ENCODE measurements around the gene IL17RC. TPM values are rescaled to one million over a fixed set of nuclear protein-coding genes. Genes with fewer than 3 reads are reported as not detected.
A peak's percentile ranks its signal among the peaks of the same experiment; 100 is the strongest.

IL17RC gene
- total RNA-seq, 1 experiment from 2014 or later: 6.8 TPM

GRCh38 chr3:9915254-9916141 is 1.4 kb upstream of the IL17RC start:
- Mint-ChIP-seq H3K9me3 (no peaks in the 10 kb centered on the region; a peak in 2 of 5 replicates), H3K36me3 (ENCODE audit: insufficient read depth in 1 of 3, low read depth in 3 of 3) (peaks cover 0 to 5% (median 0%) of the 10 kb centered on the region in 3 experiments; a peak in 1 of 7 replicates), H3K4me1 (peaks cover 15 to 27% of the 10 kb centered on the region in 2 experiments), H3K27me3 (ENCODE audit: low read depth) (peaks cover 17% of the 10 kb centered on the region), H3K27ac (peak overlapping the region in 1 of 3 experiments; percentile 75; a peak in 1 of 7 replicates), H3K4me3 (peak overlapping the region; percentile 70 to 80)
- TF ChIP-seq CTCF (conservative IDR thresholded peaks at IDR 0.05): peak; percentile 31; the same call in 2 of the 3 replicates
- H2AFZ ChIP-seq (ENCODE audit: low read length): peak overlapping the region; percentile 49
- H3K14ac ChIP-seq (ENCODE audit: insufficient read depth, low read length): peak overlapping the region; percentile 74
- H3T11ph ChIP-seq (ENCODE audit: low read length): no peak overlapping the region
- H2BK12ac ChIP-seq (ENCODE audit: insufficient read length, low read depth, low read length): no peak overlapping the region
- H3K79me2 ChIP-seq (ENCODE audit: insufficient read depth, low read length): no peaks in the 10 kb centered on the region
- H3K27ac ChIP-seq (ENCODE audit: insufficient read length, low read depth, low read length): no peak overlapping the region
- H3K56ac ChIP-seq (ENCODE audit: insufficient read length, low read depth, low read length): no peak overlapping the region
- WGBS (ENCODE audit: extremely low coverage, insufficient read length, low lambda C conversion rate): no CpG with 5 or more reads among the region's 99 CpGs
- peaks cover 15% of the 10 kb centered on the region for H3K23me2 ChIP-seq (ENCODE audit: insufficient read length, low read depth, low read length, poor library complexity, severe bottlenecking)
- H2BK120ac ChIP-seq (ENCODE audit: low read depth, low read length, poor library complexity, severe bottlenecking): no peak overlapping the region
- H3K9ac ChIP-seq (ENCODE audit: extremely low read depth, insufficient read length, low read length): peak overlapping the region; percentile 17
- DNase-seq: peak; percentile 64
- peak overlapping the region; percentile 76 for H3K4me2 ChIP-seq (ENCODE audit: insufficient read depth, insufficient read length, low read length)
- H3K9me3 ChIP-seq (ENCODE audit: control insufficient read depth, low read depth, low read length): no peaks in the 10 kb centered on the region
- H4K20me1 ChIP-seq (ENCODE audit: control insufficient read depth, insufficient read depth, insufficient read length): no peaks in the 10 kb centered on the region
- no peak overlapping the region for H4K5ac ChIP-seq (ENCODE audit: insufficient read length, low read depth, low read length)
- no peak overlapping the region for H3K4ac ChIP-seq (ENCODE audit: low read depth, low read length)
- H3K79me1 ChIP-seq (ENCODE audit: insufficient read depth, low read depth, low read length, poor library complexity, severe bottlenecking): no peaks in the 10 kb centered on the region
- H3K18ac ChIP-seq (ENCODE audit: insufficient read length, low read depth, low read length): no peak overlapping the region
- H2BK5ac ChIP-seq (ENCODE audit: insufficient read length, low read length): no peak overlapping the region
- H2BK20ac ChIP-seq (ENCODE audit: low read depth, low read length, poor library complexity, severe bottlenecking): no peak overlapping the region
- peaks cover 4% of the 10 kb centered on the region; the same call in 1 of the 2 replicates for H3K4me1 ChIP-seq (ENCODE audit: insufficient read depth, low read length)
- no peak overlapping the region for H4K91ac ChIP-seq (ENCODE audit: insufficient read length, low read depth, low read length)
- no peak overlapping the region for H3K23ac ChIP-seq (ENCODE audit: insufficient read length, low read depth, low read length)
- no peak overlapping the region for H2BK15ac ChIP-seq (ENCODE audit: low read depth, low read length)
- H3K27me3 ChIP-seq (ENCODE audit: insufficient read depth, low read length): no peaks in the 10 kb centered on the region; the same call in 1 of the 2 replicates
- H4K8ac ChIP-seq (replicated peaks; ENCODE audit: insufficient read length, low read depth, low read length): no peak overlapping the region
- H2AK5ac ChIP-seq (ENCODE audit: insufficient read length, low read length): no peak overlapping the region

Data from H9 (cell line).